AG04449 (cell line): Measurements from ENCODE around the gene POLR3K.
A peak's percentile ranks its signal among the peaks of the same experiment; 100 is the strongest.

ENCODE experiments used
- CTCF ChIA-PET: fragments of 350-600 bp; formaldehyde crosslinking; extraction: SDS; loops from one replicate; lab custom pipeline; 2021; ENCODE audit warnings: antibody characterized with exemption; lab: Yijun Ruan, JAX
- POLR2A ChIA-PET: fragments of 400-600, 350-600 bp; formaldehyde crosslinking; extraction: SDS; loops from one replicate; lab custom pipeline; 2020; ENCODE audit warnings: antibody characterized with exemption, inconsistent platforms; lab: Yijun Ruan, JAX
- DNase-seq: peaks from one replicate; pipeline ENCODE4 v3.0.0-alpha.2; 2010; ENCODE audit warnings: low read depth, low spot score
- H3K4me3 ChIP-seq: 2 replicates; pipeline ENCODE4 v1.5.1; 2011; ENCODE audit warnings: low read depth, mild to moderate bottlenecking, control low read depth, low read length
- CTCF ChIP-seq: IDR thresholded peaks from one replicate; pipeline ENCODE4 v1.5.1; 2011; ENCODE audit warnings: mild to moderate bottlenecking, moderate library complexity, low read length, control low read depth, inconsistent platforms; ENCODE audit not compliant: insufficient read depth; ENCODE audit errors: missing control alignments

The POLR3K gene

GRCh38 chr16:67183-67791 lies 13.9 kb upstream of the POLR3K start:
- POLR2A ChIA-PET: no interaction called here
- no peak overlapping the region for H3K4me3 ChIP-seq
- no peak for TF ChIP-seq CTCF
- DNase-seq: no peak
- CTCF ChIA-PET: interaction anchor here (2.5 to 25.1 kb wide), 4 partner anchors 10 to 113 kb away, joined by 8 to 728 read pairs (median 50); partner anchors contain the start of gene HBQ1

GRCh38 chr16:66309-67182 lies 13.1 kb upstream of the POLR3K start:
- POLR2A ChIA-PET: interaction anchor here (1.0 to 1.8 kb wide), 3 partner anchors 19 to 30 kb away, joined by 3 to 6 read pairs (median 6); no protein-coding TSS in a partner anchor

GRCh38 chr16:65745-66144 lies 12.3 kb upstream of the POLR3K start:
- DNase-seq: no peak
- ChIA-PET CTCF (interaction anchor here (0.9 to 25.1 kb wide), 21 partner anchors 8 to 296 kb away, joined by 3 to 728 read pairs (median 6); partner anchors contain the start of genes HBM, HBQ1, MPG and POLR3K), POLR2A (interaction anchor here (1.3 to 1.8 kb wide), 2 partner anchors 19 to 31 kb away, joined by 6 read pairs; no protein-coding TSS in a partner anchor)
- peak; percentile 96 for TF ChIP-seq CTCF
- H3K4me3 ChIP-seq: no peak overlapping the region

More at GRCh38 chr16:66309-67182, 13.1 kb upstream of the POLR3K start:
- CTCF ChIA-PET: interaction anchor here (0.9 to 25.1 kb wide), 19 partner anchors 9 to 295 kb away, joined by 3 to 728 read pairs (median 6); partner anchors contain the start of genes HBM, HBQ1, MPG and POLR3K
- no peak overlapping the region for H3K4me3 ChIP-seq
- TF ChIP-seq CTCF: no peak
- no peak for DNase-seq

- DNase-seq: no peak
- POLR2A ChIA-PET: no interaction called here
- CTCF ChIA-PET: interaction anchor here (0.8 to 25.1 kb wide), 15 partner anchors 9 to 297 kb away, joined by 3 to 728 read pairs (median 10); partner anchors contain the start of genes HBM, HBQ1, MPG and POLR3K
- TF ChIP-seq CTCF: no peak
- no peak overlapping the region for H3K4me3 ChIP-seq
Measured at GRCh38 chr16:64914-65255, 11.5 kb upstream of the POLR3K start.

- no peak for DNase-seq
- CTCF ChIA-PET: interaction anchor here (0.8 to 25.1 kb wide), 13 partner anchors 8 to 298 kb away, joined by 3 to 728 read pairs (median 18); partner anchors contain the start of genes HBM, HBQ1, MPG and POLR3K
- TF ChIP-seq CTCF: no peak
- no peak overlapping the region for H3K4me3 ChIP-seq
- POLR2A ChIA-PET: no interaction called here
Measured at GRCh38 chr16:63998-64913, 10.8 kb upstream of the POLR3K start.
